Fibroblast of lung (primary cell): ENCODE data around the gene IL17RA. TPM values are rescaled to one million over a fixed set of nuclear protein-coding genes. Genes with fewer than 3 reads are reported as not detected.

Source experiments
- DNase-seq, 2 donors: peaks; one replicate each; pipeline versions ENCODE4 v3.0.0 to v3.0.0-alpha.2; 2010; ENCODE audit warnings: low read depth in 2 of 2
- H2AFZ ChIP-seq: 2 replicates; pipeline ENCODE4 v1.5.1; 2012; ENCODE audit warnings: low read length, control low read depth, inconsistent platforms
- H3K27ac ChIP-seq: 2 replicates; pipeline ENCODE4 v1.5.1; 2011; ENCODE audit warnings: low read length, control low read depth; ENCODE audit not compliant: insufficient read depth
- H3K27me3 ChIP-seq: 2 replicates; pipeline ENCODE4 v1.5.1; 2011; ENCODE audit warnings: mild to moderate bottlenecking, low read length; ENCODE audit not compliant: control insufficient read depth, insufficient read depth
- H3K36me3 ChIP-seq: 2 replicates; pipeline ENCODE4 v1.5.1; 2011; ENCODE audit warnings: low read length; ENCODE audit not compliant: control insufficient read depth, insufficient read depth
- H3K4me1 ChIP-seq: 2 replicates; pipeline ENCODE4 v1.5.1; 2011; ENCODE audit warnings: low read length; ENCODE audit not compliant: control insufficient read depth, insufficient read depth; ENCODE audit errors: extremely low read depth
- H3K4me2 ChIP-seq: 2 replicates; pipeline ENCODE4 v1.5.1; 2011; ENCODE audit warnings: low read length, control low read depth; ENCODE audit not compliant: insufficient read depth; ENCODE audit errors: extremely low read depth
- H3K4me3 ChIP-seq, 4 experiments: fragments of 200-600 bp in 1 of 4; sonication (generic) in 1 of 4; replicated peaks in 1 of 4; 2 replicates each; pipeline ENCODE4 v1.5.1; 2011 to 2016; ENCODE audit warnings: low read length in 4 of 4, low read depth in 3 of 4, mild to moderate bottlenecking in 3 of 4, control low read depth in 2 of 4, inconsistent platforms in 1 of 4, mixed read lengths in 1 of 4; ENCODE audit not compliant: insufficient read depth in 1 of 4; ENCODE audit errors: control extremely low read depth in 1 of 4
- H3K79me2 ChIP-seq: 2 replicates; pipeline ENCODE4 v1.5.1; 2012; ENCODE audit warnings: mild to moderate bottlenecking, low read length, inconsistent platforms; ENCODE audit not compliant: control insufficient read depth, insufficient read depth
- H3K9ac ChIP-seq: 2 replicates; pipeline ENCODE4 v1.5.1; 2011; ENCODE audit warnings: mild to moderate bottlenecking, low read length, control low read depth; ENCODE audit not compliant: insufficient read depth
- H3K9me3 ChIP-seq: 2 replicates; pipeline ENCODE4 v1.5.1; 2012; ENCODE audit warnings: low read depth, low read length; ENCODE audit not compliant: control insufficient read depth, insufficient read depth
- H4K20me1 ChIP-seq: 2 replicates; pipeline ENCODE4 v1.5.1; 2011; ENCODE audit warnings: low read length; ENCODE audit not compliant: control insufficient read depth, insufficient read depth; ENCODE audit errors: extremely low read depth
- CTCF ChIP-seq, 2 donors: IDR thresholded peaks in 1 of 2; conservative IDR thresholded peaks in 1 of 2; 1 replicate in 1 of 2; 2 replicates in 1 of 2; pipeline ENCODE4 v1.5.1; 2011 to 2012; ENCODE audit warnings: low read length in 2 of 2, control low read depth in 1 of 2, inconsistent platforms in 1 of 2, low read depth in 1 of 2, mild to moderate bottlenecking in 1 of 2
- EZH2 ChIP-seq: IDR thresholded peaks from 2 replicates; pipeline ENCODE4 v1.5.1; 2012; ENCODE audit warnings: low read length, control low read depth, mild to moderate bottlenecking; ENCODE audit errors: missing control alignments
- polyA plus RNA-seq, 2 donors: library from polyadenylated mRNA; depleted of rRNA in 1 of 2; stranded (reverse) in 1 of 2; unstranded in 1 of 2; fragments of >200 nt; gene quantifications; 2 replicates each; pipeline ENCODE4 v1.2.1, GENCODE V29; 2011 to 2012; ENCODE audit warnings: missing spikeins in 1 of 2
- total RNA-seq: library from RNA; depleted of rRNA; stranded (reverse); fragments of >200 nt; gene quantifications from 2 replicates; pipeline ENCODE4 v1.2.1, GENCODE V29; 2014

Gene IL17RA
- total and polyA plus RNA-seq, 2 donors (not counting 1 experiment from before 2014, with no cell fraction given) = 5.3 to 7.1 TPM

- DNase-seq = no peak
- no peaks in the 10 kb centered on the region for H3K4me1 ChIP-seq
- no peak overlapping the region for H3K4me2 ChIP-seq
- H4K20me1 ChIP-seq = no peaks in the 10 kb centered on the region
- H3K79me2 ChIP-seq = no peaks in the 10 kb centered on the region
- H3K4me3 ChIP-seq = no peak overlapping the region
- TF ChIP-seq CTCF (conservative IDR thresholded peaks at IDR 0.05 in 1 of 2, IDR thresholded peaks at IDR 0.05 in 1 of 2; ENCODE audit: low read depth in 1 of 2, low read length in 2 of 2) = no peak
- TF ChIP-seq EZH2 = no peak
- H2AFZ ChIP-seq = no peak overlapping the region
- H3K27ac ChIP-seq = no peak overlapping the region
- H3K9ac ChIP-seq = no peak overlapping the region
- H3K36me3 ChIP-seq = no peaks in the 10 kb centered on the region
- no peaks in the 10 kb centered on the region for H3K27me3 ChIP-seq
- H3K9me3 ChIP-seq = no peaks in the 10 kb centered on the region
Measured at GRCh38 chr22:17043521-17043920, 41.3 kb upstream of the IL17RA start.

GRCh38 chr22:17046566-17047348, 38.0 kb upstream of the IL17RA start:
- Histone ChIP-seq H3K36me3 (no peaks in the 10 kb centered on the region), H4K20me1 (no peaks in the 10 kb centered on the region), H3K9ac (no peak overlapping the region), H3K9me3 (no peaks in the 10 kb centered on the region), H2AFZ (no peak overlapping the region), H3K4me2 (no peak overlapping the region), H3K27me3 (no peaks in the 10 kb centered on the region), H3K4me1 (no peaks in the 10 kb centered on the region), H3K27ac (no peak overlapping the region), H3K79me2 (no peaks in the 10 kb centered on the region), H3K4me3 (no peak overlapping the region)
- TF ChIP-seq EZH2 (no peak), CTCF (conservative IDR thresholded peaks at IDR 0.05 in 1 of 2, IDR thresholded peaks at IDR 0.05 in 1 of 2; ENCODE audit: low read depth in 1 of 2, low read length in 2 of 2) (no peak)
- no peak for DNase-seq

- no peak overlapping the region for H3K4me2 ChIP-seq
- no peaks in the 10 kb centered on the region for H4K20me1 ChIP-seq
- no peaks in the 10 kb centered on the region for H3K27me3 ChIP-seq
- no peak overlapping the region for H2AFZ ChIP-seq
- no peak overlapping the region for H3K4me3 ChIP-seq
- H3K36me3 ChIP-seq = no peaks in the 10 kb centered on the region
- H3K9ac ChIP-seq = no peak overlapping the region
- no peaks in the 10 kb centered on the region for H3K4me1 ChIP-seq
- H3K9me3 ChIP-seq = no peaks in the 10 kb centered on the region
- no peak for TF ChIP-seq EZH2
- no peak for TF ChIP-seq CTCF (conservative IDR thresholded peaks at IDR 0.05 in 1 of 2, IDR thresholded peaks at IDR 0.05 in 1 of 2; ENCODE audit: low read depth in 1 of 2, low read length in 2 of 2)
- H3K79me2 ChIP-seq = no peaks in the 10 kb centered on the region
- DNase-seq = no peak
- no peak overlapping the region for H3K27ac ChIP-seq
Measured at GRCh38 chr22:17047656-17048055, 37.1 kb upstream of the IL17RA start.
